ENCODE measurements around the gene FAM78B.

The FAM78B gene

GRCh38 chr1:166152978-166153377, 13.8 kb downstream of the FAM78B start:
- H3K9ac ChIP-seq (ENCODE audit: low read depth, low read length): no peak overlapping the region
- no peaks in the 10 kb centered on the region for H3K36me3 ChIP-seq (ENCODE audit: insufficient read depth, low read length)
- no peaks in the 10 kb centered on the region for H3K4me1 ChIP-seq (ENCODE audit: insufficient read depth, low read length)
- H3K9me3 ChIP-seq (ENCODE audit: control insufficient read depth, insufficient read depth, low read length): no peaks in the 10 kb centered on the region

- H3K9me3 ChIP-seq (ENCODE audit: control insufficient read depth, insufficient read depth, low read length): no peaks in the 10 kb centered on the region
- H3K4me1 ChIP-seq (ENCODE audit: insufficient read depth, low read length): no peaks in the 10 kb centered on the region
- H3K36me3 ChIP-seq (ENCODE audit: insufficient read depth, low read length): no peaks in the 10 kb centered on the region
- no peak overlapping the region for H3K9ac ChIP-seq (ENCODE audit: low read depth, low read length)
These were observed 15.0 kb downstream of the FAM78B start for GRCh38 chr1:166151804-166152203.

GRCh38 chr1:166145499-166145898, 21.3 kb downstream of the FAM78B start:
- Histone ChIP-seq H3K4me1 (ENCODE audit: insufficient read depth, low read length) (no peaks in the 10 kb centered on the region), H3K36me3 (ENCODE audit: insufficient read depth, low read length) (no peaks in the 10 kb centered on the region), H3K9me3 (ENCODE audit: control insufficient read depth, insufficient read depth, low read length) (no peaks in the 10 kb centered on the region), H3K9ac (ENCODE audit: low read depth, low read length) (no peak overlapping the region)

- H3K9ac ChIP-seq (ENCODE audit: low read depth, low read length): no peak overlapping the region
- no peaks in the 10 kb centered on the region for H3K4me1 ChIP-seq (ENCODE audit: insufficient read depth, low read length)
- H3K36me3 ChIP-seq (ENCODE audit: insufficient read depth, low read length): no peaks in the 10 kb centered on the region
- no peaks in the 10 kb centered on the region for H3K9me3 ChIP-seq (ENCODE audit: control insufficient read depth, insufficient read depth, low read length)
These were observed 24.8 kb downstream of the FAM78B start for GRCh38 chr1:166141969-166142368.

GRCh38 chr1:166140251-166140650, 26.6 kb downstream of the FAM78B start:
- H3K36me3 ChIP-seq (ENCODE audit: insufficient read depth, low read length): no peaks in the 10 kb centered on the region
- no peaks in the 10 kb centered on the region for H3K9me3 ChIP-seq (ENCODE audit: control insufficient read depth, insufficient read depth, low read length)
- no peaks in the 10 kb centered on the region for H3K4me1 ChIP-seq (ENCODE audit: insufficient read depth, low read length)
- no peak overlapping the region for H3K9ac ChIP-seq (ENCODE audit: low read depth, low read length)

GRCh38 chr1:166139735-166140134, 27.1 kb downstream of the FAM78B start:
- Histone ChIP-seq H3K36me3 (ENCODE audit: insufficient read depth, low read length) (no peaks in the 10 kb centered on the region), H3K9ac (ENCODE audit: low read depth, low read length) (no peak overlapping the region), H3K4me1 (ENCODE audit: insufficient read depth, low read length) (no peaks in the 10 kb centered on the region), H3K9me3 (ENCODE audit: control insufficient read depth, insufficient read depth, low read length) (no peaks in the 10 kb centered on the region)

- no peaks in the 10 kb centered on the region for H3K4me1 ChIP-seq (ENCODE audit: insufficient read depth, low read length)
- H3K9me3 ChIP-seq (ENCODE audit: control insufficient read depth, insufficient read depth, low read length): no peaks in the 10 kb centered on the region
- H3K36me3 ChIP-seq (ENCODE audit: insufficient read depth, low read length): no peaks in the 10 kb centered on the region
- no peak overlapping the region for H3K9ac ChIP-seq (ENCODE audit: low read depth, low read length)
These were observed 30.0 kb downstream of the FAM78B start for GRCh38 chr1:166136699-166137401.

- Histone ChIP-seq H3K36me3 (ENCODE audit: insufficient read depth, low read length) (no peaks in the 10 kb centered on the region), H3K9ac (ENCODE audit: low read depth, low read length) (no peak overlapping the region), H3K4me1 (ENCODE audit: insufficient read depth, low read length) (no peaks in the 10 kb centered on the region), H3K9me3 (ENCODE audit: control insufficient read depth, insufficient read depth, low read length) (no peaks in the 10 kb centered on the region)
These were observed 30.6 kb downstream of the FAM78B start for GRCh38 chr1:166136222-166136621.

GRCh38 chr1:166133857-166134256, 32.9 kb downstream of the FAM78B start:
- Histone ChIP-seq H3K36me3 (ENCODE audit: insufficient read depth, low read length) (no peaks in the 10 kb centered on the region), H3K9ac (ENCODE audit: low read depth, low read length) (no peak overlapping the region), H3K9me3 (ENCODE audit: control insufficient read depth, insufficient read depth, low read length) (no peaks in the 10 kb centered on the region), H3K4me1 (ENCODE audit: insufficient read depth, low read length) (no peaks in the 10 kb centered on the region)

GRCh38 chr1:166133276-166133841, 33.4 kb downstream of the FAM78B start:
- no peaks in the 10 kb centered on the region for H3K36me3 ChIP-seq (ENCODE audit: insufficient read depth, low read length)
- H3K9me3 ChIP-seq (ENCODE audit: control insufficient read depth, insufficient read depth, low read length): no peaks in the 10 kb centered on the region

GRCh38 chr1:166132496-166132895, 34.3 kb downstream of the FAM78B start:
- no peaks in the 10 kb centered on the region for H3K4me1 ChIP-seq (ENCODE audit: insufficient read depth, low read length)
- no peaks in the 10 kb centered on the region for H3K9me3 ChIP-seq (ENCODE audit: control insufficient read depth, insufficient read depth, low read length)
- no peaks in the 10 kb centered on the region for H3K36me3 ChIP-seq (ENCODE audit: insufficient read depth, low read length)
- no peak overlapping the region for H3K9ac ChIP-seq (ENCODE audit: low read depth, low read length)

More at GRCh38 chr1:166133276-166133841, 33.4 kb downstream of the FAM78B start:
- Histone ChIP-seq H3K4me1 (ENCODE audit: insufficient read depth, low read length) (no peaks in the 10 kb centered on the region), H3K9ac (ENCODE audit: low read depth, low read length) (no peak overlapping the region)

- H3K9ac ChIP-seq (ENCODE audit: low read depth, low read length): no peak overlapping the region
- H3K4me1 ChIP-seq (ENCODE audit: insufficient read depth, low read length): no peaks in the 10 kb centered on the region
- no peaks in the 10 kb centered on the region for H3K36me3 ChIP-seq (ENCODE audit: insufficient read depth, low read length)
- no peaks in the 10 kb centered on the region for H3K9me3 ChIP-seq (ENCODE audit: control insufficient read depth, insufficient read depth, low read length)
These were observed 37.8 kb downstream of the FAM78B start for GRCh38 chr1:166129006-166129405.

GRCh38 chr1:166128195-166128594, 38.6 kb downstream of the FAM78B start:
- H3K9ac ChIP-seq (ENCODE audit: low read depth, low read length): no peak overlapping the region
- no peaks in the 10 kb centered on the region for H3K36me3 ChIP-seq (ENCODE audit: insufficient read depth, low read length)
- 0 out of 2 replicates have a peak, but pooled peaks cover under 1% of the 10 kb centered on the region for H3K4me1 ChIP-seq (ENCODE audit: insufficient read depth, low read length)
- H3K9me3 ChIP-seq (ENCODE audit: control insufficient read depth, insufficient read depth, low read length): no peaks in the 10 kb centered on the region

GRCh38 chr1:166127003-166127402, 39.8 kb downstream of the FAM78B start:
- H3K9ac ChIP-seq (ENCODE audit: low read depth, low read length): no peak overlapping the region
- H3K36me3 ChIP-seq (ENCODE audit: insufficient read depth, low read length): no peaks in the 10 kb centered on the region
- H3K4me1 ChIP-seq (ENCODE audit: insufficient read depth, low read length): 0 out of 2 replicates have a peak, but pooled peaks cover 3% of the 10 kb centered on the region
- no peaks in the 10 kb centered on the region for H3K9me3 ChIP-seq (ENCODE audit: control insufficient read depth, insufficient read depth, low read length)

GRCh38 chr1:166122873-166123466, 43.8 kb downstream of the FAM78B start:
- no peak overlapping the region for H3K9ac ChIP-seq (ENCODE audit: low read depth, low read length)
- no peaks in the 10 kb centered on the region for H3K36me3 ChIP-seq (ENCODE audit: insufficient read depth, low read length)
- H3K9me3 ChIP-seq (ENCODE audit: control insufficient read depth, insufficient read depth, low read length): no peaks in the 10 kb centered on the region
- 0 out of 2 replicates have a peak, but pooled peaks cover 3% of the 10 kb centered on the region for H3K4me1 ChIP-seq (ENCODE audit: insufficient read depth, low read length)
